Coronary artery (tissue), 2 donors: ENCODE data around the gene IL16.

Source experiments
- DNase-seq: peaks from one replicate; pipeline ENCODE4 v3.0.0-alpha.2; 2017; ENCODE audit warnings: low spot score
- H3K27ac ChIP-seq, 2 donors: fragments of 200-600 bp; sonication (generic); one replicate each; pipeline ENCODE4 v1.5.1; 2016 to 2019
- H3K4me3 ChIP-seq: fragments of 200-600 bp; sonication (generic); 2 replicates; pipeline ENCODE4 v1.5.1; 2016; ENCODE audit warnings: mild to moderate bottlenecking, moderate library complexity
- CTCF ChIP-seq: fragments of 200-600 bp; sonication (generic); IDR thresholded peaks from one replicate; pipeline ENCODE4 v1.5.1; 2019; ENCODE audit warnings: antibody characterized with exemption

IL16 gene

GRCh38 chr15:81278306-81279029 lies 81.8 kb downstream of the IL16 start:
- no peak overlapping the region for H3K4me3 ChIP-seq
- no peak overlapping the region for H3K27ac ChIP-seq
- no peak for DNase-seq
- no peak for TF ChIP-seq CTCF

- TF ChIP-seq CTCF, result no peak
- Histone ChIP-seq H3K27ac (no peak overlapping the region), H3K4me3 (no peak overlapping the region)
- DNase-seq, result no peak
Observed at GRCh38 chr15:81279621-81280485, 83.2 kb downstream of the IL16 start.

GRCh38 chr15:81280696-81281455 lies 84.2 kb downstream of the IL16 start:
- Histone ChIP-seq H3K27ac (no peak overlapping the region), H3K4me3 (no peak overlapping the region)
- no peak for DNase-seq
- no peak for TF ChIP-seq CTCF

GRCh38 chr15:81281456-81281735 lies 84.7 kb downstream of the IL16 start:
- Histone ChIP-seq H3K4me3 (no peak overlapping the region), H3K27ac (no peak overlapping the region)
- no peak for DNase-seq
- no peak for TF ChIP-seq CTCF

GRCh38 chr15:81281766-81282605 lies 85.3 kb downstream of the IL16 start:
- no peak for DNase-seq
- Histone ChIP-seq H3K4me3 (no peak overlapping the region), H3K27ac (no peak overlapping the region)
- no peak for TF ChIP-seq CTCF

GRCh38 chr15:81282606-81282895 lies 85.9 kb downstream of the IL16 start:
- TF ChIP-seq CTCF, result no peak
- no peak for DNase-seq
- Histone ChIP-seq H3K27ac (no peak overlapping the region), H3K4me3 (no peak overlapping the region)
